ENCODE data around the gene P3H3. TPM values are rescaled to one million over a fixed set of nuclear protein-coding genes. Genes with fewer than 3 reads are reported as not detected.

P3H3 gene
- total RNA-seq, 2 experiments from 2014 or later, result 0.86 to 1.3 TPM

DNA sequence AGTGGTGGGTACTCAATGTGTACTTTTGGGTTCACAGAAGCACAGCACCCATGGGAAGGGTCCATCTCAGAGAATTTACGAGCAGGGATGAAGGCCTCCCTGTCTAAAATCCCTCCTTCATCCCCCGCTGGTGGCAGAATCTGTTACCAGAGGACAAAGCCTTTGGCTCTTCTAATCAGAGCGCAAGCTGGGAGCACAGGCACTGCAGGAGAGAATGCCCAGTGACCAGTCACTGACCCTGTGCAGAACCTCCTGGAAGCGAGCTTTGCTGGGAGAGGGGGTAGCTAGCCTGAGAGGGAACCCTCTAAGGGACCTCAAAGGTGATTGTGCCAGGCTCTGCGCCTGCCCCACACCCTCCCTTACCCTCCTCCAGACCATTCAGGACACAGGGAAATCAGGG, 8.0 kb upstream of the P3H3 start:
- H3K4me3 Mint-ChIP-seq, result no peak overlapping the region
- peaks cover 17% of the 10 kb centered on the region for H3K4me1 Mint-ChIP-seq
- peaks cover 31% of the 10 kb centered on the region for H3K36me3 Mint-ChIP-seq (ENCODE audit: low read depth)
- CTCF ChIA-PET, result interaction anchor here (0.8 to 7.0 kb wide), 4 partner anchors 13 to 147 kb away, joined by 3 to 55 read pairs (median 12); partner anchors contain the start of gene MLF2
- intact Hi-C loops (cut with DNase I, micrococcal nuclease), result no loop called here
- DNase-seq, result no peak
- POLR2A ChIA-PET, result interaction anchor here (0.6 kb wide), 2 partner anchors 10 to 123 kb away, joined by 3 to 4 read pairs; partner anchors contain the start of gene RNU7-1
- ATAC-seq, result no peak
- H3K27me3 Mint-ChIP-seq, result peaks cover 13% of the 10 kb centered on the region
- no peaks in the 10 kb centered on the region for H3K9me3 Mint-ChIP-seq (ENCODE audit: low read depth)
- no peak overlapping the region for H3K27ac Mint-ChIP-seq

DNA sequence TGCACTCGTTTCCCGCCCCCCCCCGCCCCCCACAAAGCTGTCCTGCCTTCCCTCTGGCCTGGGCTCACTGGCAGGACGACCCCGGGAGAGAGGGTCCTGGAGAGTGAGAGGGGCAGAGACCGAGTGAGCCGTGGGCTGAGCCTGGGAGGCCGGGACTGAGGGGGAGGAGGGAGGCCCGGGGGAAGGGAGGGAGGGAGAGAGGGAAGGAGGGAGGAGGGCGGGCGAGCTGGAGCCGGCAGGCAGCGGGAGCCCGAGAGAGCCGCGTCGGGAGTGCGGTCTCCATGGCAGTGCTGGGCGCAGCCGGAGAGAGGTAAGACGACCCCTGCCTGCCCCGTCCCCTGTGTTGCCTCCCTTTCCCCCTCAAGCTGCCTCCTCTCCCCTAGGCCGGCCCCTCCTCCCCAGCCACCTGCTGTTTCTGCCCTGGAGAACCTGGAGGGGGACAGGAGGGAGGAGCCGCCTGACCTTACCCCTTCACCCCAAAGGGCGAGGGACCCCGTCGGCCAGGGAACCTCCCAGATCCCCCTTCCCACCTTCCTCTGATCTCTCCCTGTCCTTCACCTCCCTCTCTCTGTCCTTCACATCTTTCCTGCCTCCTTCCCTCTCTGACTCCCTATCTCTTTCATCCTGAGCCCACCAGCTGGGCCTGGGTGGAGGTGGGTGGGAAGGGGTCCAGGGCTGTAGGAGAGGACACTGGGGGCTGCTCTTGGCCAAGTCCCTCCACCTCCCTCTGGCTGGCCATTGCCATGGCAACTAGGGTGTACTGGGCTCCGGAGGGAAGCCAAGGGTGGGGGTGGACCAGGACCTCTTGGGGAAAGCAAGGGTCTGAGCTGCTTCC, 6.4 kb upstream of the P3H3 start, which contains the start of gene GPR162:
Gene GPR162, plus strand, starts transcription at position 231 of the 835 bp plus-strand sequence. CDS start 2,078 bp downstream, outside the sequence.
- ATAC-seq, result peak; percentile 13
- ChIA-PET POLR2A (interaction anchor here (0.5 to 1.0 kb wide), 3 partner anchors 10 to 190 kb away, joined by 3 to 6 read pairs (median 3); no protein-coding TSS in a partner anchor), CTCF (interaction anchor here (0.5 to 7.0 kb wide), 7 partner anchors 12 to 257 kb away, joined by 3 to 55 read pairs (median 3); partner anchors contain the start of gene MLF2)
- intact Hi-C loops (cut with DNase I, micrococcal nuclease), result no loop called here
- peak; percentile 43 for DNase-seq
- Mint-ChIP-seq H3K4me1 (peaks cover 20% of the 10 kb centered on the region), H3K9me3 (ENCODE audit: low read depth) (no peaks in the 10 kb centered on the region), H3K4me3 (peak within 1 kb of the TSS; percentile 38), H3K27ac (peak within 1 kb of the TSS; percentile 33), H3K27me3 (peaks cover 20% of the 10 kb centered on the region), H3K36me3 (ENCODE audit: low read depth) (peaks cover 22% of the 10 kb centered on the region)

DNA sequence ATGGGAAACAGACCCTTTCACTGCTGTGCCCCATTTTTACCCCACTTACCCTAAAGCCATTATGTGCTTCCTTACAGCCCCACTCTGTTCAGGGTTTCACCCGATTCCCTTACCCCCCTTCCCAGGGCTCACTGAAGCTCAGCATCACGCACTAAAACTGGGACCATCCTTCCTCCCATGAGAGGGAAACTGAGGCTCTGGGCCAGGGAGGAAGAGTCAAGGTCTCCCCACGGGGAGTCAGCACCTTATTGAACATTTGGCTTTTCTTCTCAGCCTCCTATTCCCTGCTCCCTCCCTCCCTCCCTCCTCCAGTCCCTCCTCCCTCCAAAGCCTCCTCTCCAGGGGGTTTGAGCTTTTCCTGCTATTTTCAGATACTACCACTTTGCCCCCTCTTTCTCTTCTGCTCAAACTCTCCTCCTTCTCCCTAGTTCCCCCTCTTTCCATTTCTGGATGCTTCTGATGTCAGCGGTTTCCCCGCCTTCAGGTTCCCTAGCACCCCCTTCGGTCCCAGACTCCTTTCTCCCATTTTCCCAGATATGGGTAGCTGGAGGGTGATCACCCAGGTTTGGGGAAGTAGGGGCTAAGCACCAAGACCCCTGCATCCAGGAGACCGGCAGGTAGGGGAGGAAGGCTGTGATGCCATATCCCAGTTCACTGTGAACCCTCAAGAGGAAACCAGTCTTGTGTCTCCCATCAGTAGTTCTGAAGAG, 5.6 kb upstream of the P3H3 start:
- ChIA-PET POLR2A (interaction anchor here (0.6 kb wide), 1 partner anchor 282 kb away, joined by 3 read pairs; no protein-coding TSS in a partner anchor), CTCF (interaction anchor here (0.5 to 7.0 kb wide), 3 partner anchors 11 to 88 kb away, joined by 3 to 55 read pairs (median 20); partner anchors contain the start of gene MLF2)
- peaks cover 25% of the 10 kb centered on the region for H3K4me1 Mint-ChIP-seq
- ATAC-seq, result no peak
- H3K4me3 Mint-ChIP-seq, result no peak overlapping the region
- DNase-seq, result no peak
- no peaks in the 10 kb centered on the region for H3K9me3 Mint-ChIP-seq (ENCODE audit: low read depth)
- H3K27me3 Mint-ChIP-seq, result peaks cover 25% of the 10 kb centered on the region
- H3K36me3 Mint-ChIP-seq (ENCODE audit: low read depth), result peaks cover 17% of the 10 kb centered on the region
- intact Hi-C loops (cut with DNase I, micrococcal nuclease), result no loop called here
- no peak overlapping the region for H3K27ac Mint-ChIP-seq

DNA sequence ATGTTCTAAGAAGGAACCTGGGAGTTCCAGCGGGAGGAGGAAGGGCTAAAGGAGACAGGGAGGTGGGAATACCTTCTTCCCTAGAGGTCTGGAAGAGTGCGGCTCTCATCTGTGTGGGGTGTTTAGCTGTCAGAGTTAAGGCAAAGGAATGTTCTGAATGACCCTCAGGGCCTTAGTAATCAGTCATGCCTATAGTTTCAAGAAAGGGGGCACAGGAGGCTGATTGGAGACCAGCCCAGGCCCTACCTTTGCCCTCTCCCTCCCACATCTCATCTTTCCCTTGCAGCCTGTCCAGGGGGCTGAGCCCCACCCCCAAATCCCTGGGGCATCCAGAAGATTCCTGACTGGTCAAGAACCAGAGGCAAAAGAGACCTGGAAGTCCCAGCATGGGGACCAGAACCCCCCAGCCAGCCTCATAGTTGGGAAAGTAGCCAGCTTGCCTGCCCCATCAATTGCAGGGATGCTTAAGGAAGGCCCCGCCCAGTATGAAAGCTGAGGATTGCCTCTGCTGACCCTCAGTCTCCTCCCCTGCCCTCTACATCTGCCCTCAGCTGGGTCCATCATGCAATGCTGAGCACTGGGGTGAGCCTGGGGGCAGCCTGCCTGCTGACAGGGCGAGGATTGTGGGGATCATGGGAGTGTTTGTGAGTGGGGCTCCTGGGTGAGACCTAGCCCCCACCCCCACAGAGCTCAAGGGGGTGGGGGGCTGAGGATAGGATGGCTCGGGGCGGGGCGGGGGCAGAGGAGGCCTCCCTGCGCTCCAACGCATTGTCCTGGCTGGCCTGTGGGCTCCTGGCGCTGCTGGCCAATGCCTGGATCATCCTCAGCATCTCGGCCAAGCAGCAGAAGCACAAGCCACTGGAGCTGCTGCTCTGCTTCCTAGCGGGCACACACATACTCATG, 4.8 kb upstream of the P3H3 start:
- Mint-ChIP-seq H3K9me3 (ENCODE audit: low read depth) (no peaks in the 10 kb centered on the region), H3K4me3 (no peak overlapping the region), H3K27me3 (peaks cover 28% of the 10 kb centered on the region), H3K4me1 (peaks cover 28% of the 10 kb centered on the region), H3K27ac (no peak overlapping the region), H3K36me3 (ENCODE audit: low read depth) (peaks cover 10% of the 10 kb centered on the region)
- ATAC-seq, result no peak
- ChIA-PET CTCF (interaction anchor here (0.7 to 7.0 kb wide), 5 partner anchors 10 to 139 kb away, joined by 3 to 55 read pairs (median 20); partner anchors contain the start of genes MLF2 and TPI1), POLR2A (interaction anchor here (0.6 kb wide), 1 partner anchor 283 kb away, joined by 3 read pairs; no protein-coding TSS in a partner anchor)
- intact Hi-C loops (cut with DNase I, micrococcal nuclease), result no loop called here
- DNase-seq, result no peak

DNA sequence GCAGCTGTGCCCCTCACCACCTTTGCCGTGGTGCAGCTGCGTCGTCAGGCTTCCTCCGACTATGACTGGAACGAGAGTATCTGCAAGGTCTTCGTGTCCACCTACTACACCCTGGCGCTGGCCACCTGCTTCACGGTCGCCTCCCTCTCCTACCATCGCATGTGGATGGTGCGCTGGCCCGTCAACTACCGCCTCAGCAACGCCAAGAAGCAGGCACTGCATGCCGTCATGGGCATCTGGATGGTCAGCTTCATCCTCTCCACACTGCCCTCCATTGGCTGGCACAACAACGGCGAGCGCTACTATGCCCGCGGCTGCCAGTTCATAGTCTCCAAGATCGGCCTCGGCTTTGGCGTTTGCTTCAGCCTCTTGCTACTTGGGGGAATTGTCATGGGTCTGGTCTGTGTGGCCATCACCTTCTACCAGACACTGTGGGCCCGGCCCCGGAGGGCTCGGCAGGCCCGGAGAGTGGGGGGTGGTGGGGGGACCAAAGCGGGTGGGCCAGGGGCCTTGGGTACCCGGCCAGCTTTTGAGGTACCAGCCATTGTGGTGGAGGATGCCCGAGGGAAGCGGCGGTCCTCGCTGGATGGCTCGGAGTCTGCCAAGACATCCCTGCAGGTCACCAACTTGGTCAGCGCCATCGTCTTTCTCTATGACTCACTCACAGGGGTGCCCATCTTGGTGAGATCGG, 4.0 kb upstream of the P3H3 start:
- peaks cover 34% of the 10 kb centered on the region for H3K4me1 Mint-ChIP-seq
- peaks cover 32% of the 10 kb centered on the region for H3K27me3 Mint-ChIP-seq
- no peak overlapping the region for H3K4me3 Mint-ChIP-seq
- intact Hi-C loops (cut with DNase I, micrococcal nuclease), result no loop called here
- peaks cover 8% of the 10 kb centered on the region for H3K36me3 Mint-ChIP-seq (ENCODE audit: low read depth)
- DNase-seq (no peak), ATAC-seq (no peak)
- no peak overlapping the region for H3K27ac Mint-ChIP-seq
- POLR2A ChIA-PET, result no interaction called here
- CTCF ChIA-PET, result interaction anchor here (0.7 to 7.0 kb wide), 18 partner anchors 9 to 216 kb away, joined by 3 to 55 read pairs (median 4); partner anchors contain the start of genes COPS7A, MLF2, PTMS and TPI1
- H3K9me3 Mint-ChIP-seq (ENCODE audit: low read depth), result no peaks in the 10 kb centered on the region

DNA sequence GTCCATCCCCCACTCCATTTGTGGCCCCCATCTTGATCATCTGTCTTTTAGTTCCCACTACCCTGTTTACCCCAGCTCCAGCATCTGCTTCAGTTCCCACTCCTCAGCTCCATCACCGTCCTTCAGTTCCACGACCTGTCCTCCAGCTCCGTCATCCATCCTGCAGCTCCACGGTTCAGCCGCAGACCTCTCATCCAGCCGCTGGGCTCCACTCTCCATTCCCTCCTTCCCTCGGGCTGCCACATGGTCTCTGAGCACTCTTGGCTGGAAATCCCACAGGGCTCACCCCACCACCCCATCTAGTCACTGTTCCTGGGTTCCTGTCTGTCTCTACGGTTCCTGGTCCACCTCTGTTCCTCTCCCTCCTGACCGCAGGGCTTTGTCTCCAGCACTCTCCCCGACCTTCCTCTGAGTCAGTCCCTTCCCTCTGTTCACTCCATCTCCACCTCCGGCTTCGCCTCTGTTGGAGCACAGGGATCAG, 3.3 kb upstream of the P3H3 start:
- Mint-ChIP-seq H3K9me3 (ENCODE audit: low read depth) (no peaks in the 10 kb centered on the region), H3K4me3 (no peak overlapping the region), H3K4me1 (peaks cover 39% of the 10 kb centered on the region), H3K36me3 (ENCODE audit: low read depth) (peaks cover 3% of the 10 kb centered on the region), H3K27ac (no peak overlapping the region), H3K27me3 (peaks cover 32% of the 10 kb centered on the region)
- ChIA-PET POLR2A (no interaction called here), CTCF (interaction anchor here (0.6 to 7.0 kb wide), 22 partner anchors 9 to 216 kb away, joined by 3 to 55 read pairs (median 4); partner anchors contain the start of genes CDCA3, COPS7A, MLF2 and PTMS)
- intact Hi-C loops (cut with DNase I, micrococcal nuclease), result loop anchor here (1.0 to 5.0 kb wide), 7 partner anchors 33 to 218 kb away; partner anchors contain the start of genes MLF2 (in 2 of the 2), CHD4 (in 1 of the 2) and ZNF384 (in 1 of the 2)
- no peak for DNase-seq
- no peak for ATAC-seq

DNA sequence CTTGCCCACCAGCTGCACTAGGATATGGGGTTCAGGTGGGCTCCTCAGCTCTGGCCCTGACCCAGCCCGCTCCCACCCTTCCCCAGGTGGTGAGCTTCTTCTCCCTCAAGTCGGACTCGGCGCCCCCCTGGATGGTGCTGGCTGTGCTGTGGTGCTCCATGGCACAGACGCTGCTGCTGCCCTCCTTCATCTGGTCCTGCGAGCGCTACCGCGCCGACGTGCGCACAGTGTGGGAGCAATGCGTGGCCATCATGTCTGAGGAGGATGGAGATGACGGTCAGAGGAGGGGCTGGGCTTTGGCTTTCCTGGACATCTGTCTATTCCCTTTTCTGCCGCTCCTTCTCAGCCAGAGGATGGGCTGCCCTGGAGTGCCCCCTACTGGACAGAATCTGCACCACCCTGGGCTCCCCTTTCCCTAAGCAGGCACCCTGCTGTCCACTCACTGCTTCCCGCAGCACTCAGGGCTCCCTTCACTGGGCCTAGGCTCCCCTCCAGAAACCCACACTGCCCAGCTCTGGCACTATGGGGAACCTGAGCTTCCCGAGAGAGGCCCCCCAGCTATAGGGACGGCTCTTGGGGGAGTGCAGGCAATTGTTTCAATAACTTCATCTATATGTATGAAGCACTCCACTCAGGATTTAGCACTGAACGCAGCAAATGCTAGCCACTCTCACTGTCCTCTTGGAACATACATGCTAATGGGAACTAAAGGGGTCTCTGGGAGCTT, 2.6 kb upstream of the P3H3 start:
- Mint-ChIP-seq H3K9me3 (ENCODE audit: low read depth) (no peaks in the 10 kb centered on the region), H3K4me3 (no peak overlapping the region), H3K27ac (peak overlapping the region; percentile 16), H3K36me3 (ENCODE audit: low read depth) (peaks cover 1% of the 10 kb centered on the region), H3K4me1 (peaks cover 36% of the 10 kb centered on the region), H3K27me3 (peaks cover 32% of the 10 kb centered on the region)
- intact Hi-C loops (cut with DNase I, micrococcal nuclease), result loop anchor here (1.0 to 5.0 kb wide), 7 partner anchors 33 to 218 kb away; partner anchors contain the start of genes MLF2 (in 2 of the 2), CHD4 (in 1 of the 2) and ZNF384 (in 1 of the 2)
- peak; percentile 91 for DNase-seq
- CTCF ChIA-PET, result interaction anchor here (0.6 to 7.0 kb wide), 29 partner anchors 8 to 423 kb away, joined by 3 to 55 read pairs (median 4); partner anchors contain the start of genes CDCA3, COPS7A, MLF2 and NOP2
- ATAC-seq, result peak; percentile 64
- POLR2A ChIA-PET, result no interaction called here

DNA sequence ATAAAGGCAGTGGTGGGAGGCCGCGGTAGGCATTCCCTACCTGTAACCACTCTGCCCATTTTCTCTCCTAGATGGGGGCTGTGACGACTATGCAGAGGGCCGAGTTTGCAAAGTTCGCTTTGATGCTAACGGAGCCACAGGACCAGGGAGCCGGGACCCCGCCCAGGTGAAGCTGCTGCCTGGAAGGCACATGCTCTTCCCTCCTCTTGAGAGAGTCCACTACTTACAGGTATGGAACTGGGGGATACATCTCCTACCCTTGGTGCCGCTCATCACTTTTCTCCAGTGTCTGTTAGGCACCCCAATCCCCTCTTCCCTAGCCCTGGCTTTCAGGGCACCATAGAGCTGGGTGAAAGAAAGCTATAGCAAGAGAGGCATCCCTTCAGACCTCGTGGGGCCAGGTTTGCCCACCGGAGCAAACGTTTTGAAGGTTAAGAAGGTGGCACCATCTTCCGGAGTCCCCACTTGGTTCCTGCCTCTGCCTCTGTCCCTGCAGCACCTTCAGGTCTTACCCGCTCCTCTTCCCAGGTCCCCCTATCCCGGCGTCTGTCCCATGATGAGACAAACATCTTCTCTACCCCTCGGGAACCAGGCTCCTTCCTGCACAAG, 2.0 kb upstream of the P3H3 start:
- Mint-ChIP-seq H3K4me1 (peaks cover 30% of the 10 kb centered on the region), H3K27me3 (peaks cover 35% of the 10 kb centered on the region), H3K9me3 (ENCODE audit: low read depth) (no peaks in the 10 kb centered on the region), H3K27ac (no peak overlapping the region), H3K36me3 (ENCODE audit: low read depth) (no peaks in the 10 kb centered on the region), H3K4me3 (no peak overlapping the region)
- ChIA-PET POLR2A (no interaction called here), CTCF (interaction anchor here (0.6 to 7.0 kb wide), 14 partner anchors 7 to 258 kb away, joined by 3 to 55 read pairs (median 4); partner anchors contain the start of genes CDCA3, MLF2, NOP2 and SPSB2)
- ATAC-seq, result no peak
- DNase-seq, result no peak
- intact Hi-C loops (cut with DNase I, micrococcal nuclease), result loop anchor here in 1 of 2 experiments (5.0 kb wide), 2 partner anchors 34 to 219 kb away; partner anchors contain the start of gene CHD4
